GM19438 (cell line): ENCODE data around the gene BRI3.

Experiments
- ATAC-seq: cut with Tn5 transposase; IDR thresholded peaks from one replicate; pipeline ENCODE4 v1.9.1; 2021; ENCODE audit warnings: low read depth; ENCODE audit not compliant: unreplicated experiment

BRI3 gene

GRCh38 chr7:98335411-98335977 is 54.0 kb downstream of the BRI3 start:
- ATAC-seq = no peak

GRCh38 chr7:98338441-98338840 is 57.0 kb downstream of the BRI3 start:
- ATAC-seq = no peak

- no peak for ATAC-seq
Observed at GRCh38 chr7:98339043-98339442, 57.6 kb downstream of the BRI3 start.

GRCh38 chr7:98341106-98341505 is 59.6 kb downstream of the BRI3 start:
- ATAC-seq = no peak
